Right atrium auricular region (tissue), 2 donors: Measurements from ENCODE around the gene PARP4. TPM values are rescaled to one million over a fixed set of nuclear protein-coding genes. Genes with fewer than 3 reads are reported as not detected.
"Not testable (repeated sequence)": the region's sequence is repeated elsewhere in the genome, so short reads cannot be mapped to it uniquely, and the experiment has no call there.

ENCODE experiments used
- DNase-seq: peaks from one replicate; pipeline ENCODE4 v3.0.0-alpha.2; 2019; ENCODE audit warnings: low spot score
- H3K27ac ChIP-seq, 2 donors: fragments of 200-600 bp; sonication (generic); 1 replicate in 1 of 2; 2 replicates in 1 of 2; pipeline ENCODE4 v1.5.1; 2016 to 2019
- H3K27me3 ChIP-seq, 2 donors: fragments of 200-600 bp; sonication (generic); one replicate each; pipeline versions ENCODE4 v1.5.1 to v1.6.0; 2017 to 2019
- H3K36me3 ChIP-seq: fragments of 200-600 bp; sonication (generic); one replicate; pipeline ENCODE4 v1.5.1; 2016
- H3K4me1 ChIP-seq, 2 donors: fragments of 200-600 bp; sonication (generic); one replicate each; pipeline versions ENCODE4 v1.5.1 to v1.6.0; 2017 to 2019
- H3K4me3 ChIP-seq, 2 donors: fragments of 200-600 bp; sonication (generic); 1 replicate in 1 of 2; 2 replicates in 1 of 2; pipeline ENCODE4 v1.5.1; 2017 to 2019; ENCODE audit warnings: mild to moderate bottlenecking in 1 of 2, moderate library complexity in 1 of 2
- H3K9me3 ChIP-seq, 2 donors: fragments of 200-600 bp; sonication (generic); one replicate each; pipeline ENCODE4 v1.5.1; 2019
- total RNA-seq, 2 donors: library from RNA; depleted of rRNA; stranded (reverse); fragments of >200 nt; gene quantifications; one replicate each; pipeline ENCODE4 v1.1.0, GENCODE V29; 2016
- TF ChIP-seq, protein P1 (sequence below), 2 donors: fragments of 200-600 bp; sonication (generic); IDR thresholded peaks; one replicate each; pipeline ENCODE4 v1.5.1; 2019; ENCODE audit warnings: antibody characterized with exemption in 2 of 2

Gene PARP4
- 10 to 100 TPM; 21.2 to 22.1 TPM for total RNA-seq

DNA sequence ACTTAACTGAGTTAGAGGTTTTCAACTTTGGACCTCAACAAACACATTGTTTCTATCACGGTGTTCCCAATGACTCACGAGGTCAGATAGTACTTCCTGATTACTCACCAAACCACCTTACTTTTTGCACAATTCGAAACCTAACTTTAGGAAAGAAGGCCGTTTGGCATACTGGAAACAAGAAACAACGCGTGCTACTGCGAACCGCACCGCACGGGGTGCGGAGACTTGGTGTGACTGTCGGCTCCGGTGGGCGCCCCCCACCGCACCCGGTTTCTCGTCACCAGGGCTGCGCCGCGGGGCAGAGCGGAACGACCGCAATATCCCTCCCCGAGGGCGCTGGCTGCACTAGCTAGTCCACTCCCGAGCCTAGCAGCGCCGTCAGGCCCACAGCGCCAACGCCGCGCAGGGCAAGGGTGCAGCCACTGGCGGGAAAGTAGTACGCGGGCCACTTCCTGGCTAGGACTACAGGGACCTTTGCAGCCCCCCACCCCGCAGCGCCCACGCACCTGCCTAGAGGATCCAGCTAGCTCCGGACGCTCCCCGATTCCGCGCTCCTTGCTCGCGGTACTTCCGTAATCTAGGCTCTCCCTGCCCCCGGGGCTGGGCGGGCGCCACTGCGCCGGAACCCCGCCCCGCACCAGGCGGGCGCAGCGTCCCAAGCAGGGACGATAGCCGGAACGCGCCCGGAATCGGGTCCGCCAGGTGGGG, at the start of gene PARP4:
Gene PARP4, minus strand, starts transcription at position 582 of the 711 bp plus-strand sequence. CDS start 9,002 bp downstream, outside the sequence.
- peaks cover 0 to 19% of the 10 kb centered on the region in 2 donors for H3K4me1 ChIP-seq
- H3K4me3 ChIP-seq, result peak within 1 kb of the TSS; percentile 73 to 87
- no peaks in the 10 kb centered on the region for H3K9me3 ChIP-seq
- DNase-seq, result peak; percentile 74
- H3K36me3 ChIP-seq, result no peaks in the 10 kb centered on the region
- TF ChIP-seq, protein P1, sequence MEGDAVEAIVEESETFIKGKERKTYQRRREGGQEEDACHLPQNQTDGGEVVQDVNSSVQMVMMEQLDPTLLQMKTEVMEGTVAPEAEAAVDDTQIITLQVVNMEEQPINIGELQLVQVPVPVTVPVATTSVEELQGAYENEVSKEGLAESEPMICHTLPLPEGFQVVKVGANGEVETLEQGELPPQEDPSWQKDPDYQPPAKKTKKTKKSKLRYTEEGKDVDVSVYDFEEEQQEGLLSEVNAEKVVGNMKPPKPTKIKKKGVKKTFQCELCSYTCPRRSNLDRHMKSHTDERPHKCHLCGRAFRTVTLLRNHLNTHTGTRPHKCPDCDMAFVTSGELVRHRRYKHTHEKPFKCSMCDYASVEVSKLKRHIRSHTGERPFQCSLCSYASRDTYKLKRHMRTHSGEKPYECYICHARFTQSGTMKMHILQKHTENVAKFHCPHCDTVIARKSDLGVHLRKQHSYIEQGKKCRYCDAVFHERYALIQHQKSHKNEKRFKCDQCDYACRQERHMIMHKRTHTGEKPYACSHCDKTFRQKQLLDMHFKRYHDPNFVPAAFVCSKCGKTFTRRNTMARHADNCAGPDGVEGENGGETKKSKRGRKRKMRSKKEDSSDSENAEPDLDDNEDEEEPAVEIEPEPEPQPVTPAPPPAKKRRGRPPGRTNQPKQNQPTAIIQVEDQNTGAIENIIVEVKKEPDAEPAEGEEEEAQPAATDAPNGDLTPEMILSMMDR (IDR thresholded peaks at IDR 0.05), result peak in 1 of 2 donors; percentile 42
- H3K27me3 ChIP-seq, result no peaks in the 10 kb centered on the region
- H3K27ac ChIP-seq, result peak within 1 kb of the TSS; percentile 76 to 87

GRCh38 chr13:24560579-24561187, 48.1 kb upstream of the PARP4 start:
- H3K4me1 ChIP-seq, DNase-seq, H3K27me3 ChIP-seq, H3K4me3 ChIP-seq, H3K9me3 ChIP-seq, H3K36me3 ChIP-seq, H3K27ac ChIP-seq: not testable (repeated sequence)

DNA sequence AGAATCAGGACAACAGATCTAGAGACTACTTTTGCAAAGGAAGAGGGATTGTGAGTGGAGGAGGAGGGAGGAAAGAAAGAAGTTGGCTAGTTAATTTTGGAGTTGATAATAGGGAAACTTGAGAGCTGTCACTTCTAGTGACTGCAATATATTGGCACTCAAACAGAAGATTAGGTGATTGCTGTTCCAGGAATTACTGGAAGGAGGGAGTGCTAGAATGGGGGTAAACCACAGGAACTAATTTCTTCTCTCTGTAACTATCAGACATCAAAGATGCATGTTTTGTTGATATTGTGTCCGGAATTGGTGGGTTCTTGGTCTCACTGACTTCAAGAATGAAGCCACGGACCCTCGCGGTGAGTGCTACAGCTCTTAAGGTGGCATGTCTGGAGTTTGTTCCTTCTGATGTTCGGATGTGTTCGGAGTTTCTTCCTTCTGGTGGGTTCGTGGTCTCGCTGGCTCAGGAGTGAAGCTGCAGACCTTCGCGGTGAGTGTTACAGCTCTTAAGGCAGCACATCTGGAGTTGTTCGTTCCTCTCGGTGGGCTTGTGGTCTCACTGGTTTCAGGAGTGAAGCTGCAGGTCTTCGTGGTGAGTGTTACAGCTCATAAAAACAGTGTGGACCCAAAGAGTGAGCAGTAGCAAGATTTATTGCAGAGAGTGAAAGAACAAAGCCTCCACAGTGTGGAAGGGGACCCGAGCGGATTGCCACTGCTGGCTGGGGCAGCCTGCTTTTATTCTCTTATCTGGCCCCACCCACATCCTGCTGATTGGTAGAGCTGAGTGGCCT, 47.0 kb upstream of the PARP4 start:
- not testable (repeated sequence) for H3K27ac ChIP-seq

DNA sequence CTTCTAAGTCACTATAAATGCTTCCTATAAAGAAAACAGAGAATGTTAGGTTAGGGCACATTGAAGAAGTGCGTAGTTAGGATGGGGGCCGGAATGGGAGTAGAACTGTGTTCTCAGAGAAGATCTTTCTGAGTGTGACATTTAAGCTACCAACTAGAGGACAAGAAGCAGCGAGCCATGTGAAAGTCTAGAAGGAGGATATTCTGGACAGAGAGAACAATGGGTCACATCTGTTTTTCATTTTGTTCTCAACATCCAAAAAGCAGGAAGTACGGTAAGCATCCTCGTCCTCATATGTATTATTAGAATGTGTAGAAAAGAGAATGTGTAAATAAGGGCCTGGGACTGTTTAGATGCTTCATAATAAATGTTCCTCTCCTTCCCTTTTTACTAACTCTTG, 44.5 kb upstream of the PARP4 start:
- Histone ChIP-seq H3K27ac (no peak overlapping the region), H3K4me1 (no peaks in the 10 kb centered on the region), H3K9me3 (no peaks in the 10 kb centered on the region), H3K27me3 (no peaks in the 10 kb centered on the region), H3K4me3 (no peak overlapping the region), H3K36me3 (no peaks in the 10 kb centered on the region)
- TF ChIP-seq, protein P1 (IDR thresholded peaks at IDR 0.05), result no peak
- DNase-seq, result no peak

More for the DNA sequence above, 47.0 kb upstream of the PARP4 start:
- DNase-seq, H3K27me3 ChIP-seq, H3K9me3 ChIP-seq, H3K36me3 ChIP-seq, H3K4me3 ChIP-seq, H3K4me1 ChIP-seq: not testable (repeated sequence)

- not testable (repeated sequence) for H3K4me3 ChIP-seq, DNase-seq
These were observed 41.3 kb upstream of the PARP4 start for GRCh38 chr13:24553892-24554291.

DNA sequence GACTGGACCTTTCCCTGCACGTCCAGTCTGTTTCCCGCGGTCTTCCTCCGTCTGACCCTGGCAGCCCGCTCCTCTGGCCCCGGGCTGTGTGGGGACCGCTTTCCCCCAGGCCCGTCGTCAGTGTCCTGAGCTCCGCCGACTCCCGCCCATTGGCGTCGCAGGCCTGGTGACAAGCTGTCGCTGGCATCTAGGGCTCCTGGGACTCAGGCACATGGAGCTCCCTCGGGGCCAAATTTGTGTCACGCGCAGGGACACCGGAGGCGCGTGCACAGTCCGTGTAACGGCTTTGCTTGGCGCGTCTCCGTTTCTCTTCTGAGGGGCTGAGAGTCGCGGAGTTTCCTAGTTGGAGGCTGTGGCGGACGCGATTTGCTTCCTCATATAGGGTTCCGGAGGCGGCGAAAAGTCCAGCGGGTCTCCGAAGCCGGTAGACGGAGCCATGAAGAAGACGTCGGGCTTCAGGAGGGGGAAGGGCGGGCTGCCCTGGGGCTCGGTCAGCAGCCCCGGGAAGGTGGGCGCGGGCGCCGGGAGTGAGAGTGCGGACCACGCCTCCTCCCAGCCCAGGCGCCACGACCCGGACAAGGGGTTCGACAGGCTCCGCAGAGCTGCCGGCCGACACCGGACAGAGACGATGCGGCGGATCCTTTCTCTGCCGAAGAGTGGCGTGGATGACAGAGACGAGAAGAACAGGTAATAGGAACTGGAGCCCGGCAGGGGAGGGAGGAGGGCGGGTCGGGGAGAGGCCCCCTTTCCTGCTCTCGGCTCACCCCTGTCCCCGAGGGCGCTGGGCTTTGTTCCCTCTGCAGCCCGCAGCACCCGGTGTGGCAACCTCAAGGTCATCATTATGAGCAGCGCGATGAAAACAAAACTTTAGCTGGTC, 29.1 kb upstream of the PARP4 start:
- not testable (repeated sequence) for DNase-seq, H3K27me3 ChIP-seq, H3K27ac ChIP-seq, H3K9me3 ChIP-seq, H3K36me3 ChIP-seq
- Histone ChIP-seq H3K4me3 (peak overlapping the region; percentile 26 to 48), H3K4me1 (peaks cover 0 to 13% of the 10 kb centered on the region in 2 donors)

More at GRCh38 chr13:24553892-24554291, 41.3 kb upstream of the PARP4 start:
- H3K9me3 ChIP-seq, H3K27me3 ChIP-seq, H3K36me3 ChIP-seq, H3K27ac ChIP-seq, H3K4me1 ChIP-seq: not testable (repeated sequence)

DNA sequence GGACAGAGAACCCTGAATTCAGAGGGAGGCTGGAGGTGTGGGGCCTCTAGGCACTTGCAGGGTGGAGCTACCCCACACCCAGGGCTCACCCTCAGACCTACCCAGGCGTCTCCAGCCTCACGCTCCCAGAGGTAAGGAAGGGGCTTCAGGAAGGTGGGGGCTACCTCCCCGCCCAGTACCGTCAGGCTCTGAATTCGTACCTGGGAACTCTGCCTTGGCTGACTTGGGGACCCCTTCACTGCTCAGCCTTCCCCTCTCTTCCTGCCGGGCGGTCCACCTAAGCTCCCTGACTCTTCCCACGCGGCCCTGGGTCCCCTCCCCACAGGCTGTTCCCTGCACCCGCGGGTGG, 28.5 kb upstream of the PARP4 start:
- Histone ChIP-seq H3K4me1 (peaks cover 0 to 13% of the 10 kb centered on the region in 2 donors), H3K9me3 (peaks cover 0 to 5% of the 10 kb centered on the region in 2 donors), H3K27ac (no peak overlapping the region), H3K4me3 (peak overlapping the region in 1 of 2 donors; percentile 48), H3K36me3 (no peaks in the 10 kb centered on the region), H3K27me3 (peaks cover 0 to 4% of the 10 kb centered on the region in 2 donors)
- DNase-seq, result no peak
- TF ChIP-seq, protein P1 (IDR thresholded peaks at IDR 0.05), result no peak
